HG02938 (cell line): ENCODE data around the gene GMPR.

Experiments used
- ATAC-seq: cut with Tn5 transposase; IDR thresholded peaks from one replicate; pipeline ENCODE4 v1.9.1; 2021; ENCODE audit warnings: mild to moderate bottlenecking, moderate library complexity; ENCODE audit not compliant: unreplicated experiment

GMPR gene

GRCh38 chr6:16296061-16296670, 57.8 kb downstream of the GMPR start:
- ATAC-seq, result no peak

DNA sequence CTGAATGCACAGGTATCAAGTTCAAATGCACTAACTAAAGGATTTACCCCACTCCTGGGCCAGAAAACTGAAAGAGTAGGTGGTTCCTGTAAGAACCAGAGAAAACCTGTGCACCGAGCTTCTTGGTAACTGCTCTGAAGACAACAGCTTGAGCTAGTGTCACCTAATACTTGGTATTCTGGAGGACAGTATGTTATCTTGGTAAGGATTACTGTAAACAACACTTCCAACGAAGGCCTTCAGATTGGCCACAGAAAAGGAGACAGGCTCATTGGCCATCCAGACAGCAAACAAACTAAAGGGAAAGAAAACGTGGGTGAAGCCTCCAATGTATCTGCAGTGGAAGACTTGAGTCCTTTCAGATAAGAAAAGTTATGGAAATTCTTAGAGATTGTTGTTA, 61.5 kb downstream of the GMPR start:
- no peak for ATAC-seq

DNA sequence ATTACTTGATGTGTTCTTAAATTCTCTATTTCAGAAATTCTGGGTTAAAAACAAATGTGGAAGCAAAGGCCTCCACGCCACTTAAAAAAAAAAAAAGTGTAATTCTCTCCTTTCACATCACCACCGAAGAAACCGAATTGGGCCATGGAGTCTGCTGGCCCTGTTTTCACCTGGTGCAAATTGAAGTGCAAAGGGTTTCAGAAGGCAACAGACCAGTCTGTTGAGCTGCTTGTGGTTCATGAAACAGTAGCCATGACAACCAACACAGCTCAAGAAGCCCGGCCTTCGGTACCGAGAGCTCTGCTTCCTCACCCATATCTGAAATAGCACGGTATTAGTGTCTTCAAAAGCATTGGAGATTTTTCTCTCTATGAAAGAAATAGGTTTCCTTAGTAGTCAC, 63.1 kb downstream of the GMPR start:
- peak; percentile 62 for ATAC-seq

DNA sequence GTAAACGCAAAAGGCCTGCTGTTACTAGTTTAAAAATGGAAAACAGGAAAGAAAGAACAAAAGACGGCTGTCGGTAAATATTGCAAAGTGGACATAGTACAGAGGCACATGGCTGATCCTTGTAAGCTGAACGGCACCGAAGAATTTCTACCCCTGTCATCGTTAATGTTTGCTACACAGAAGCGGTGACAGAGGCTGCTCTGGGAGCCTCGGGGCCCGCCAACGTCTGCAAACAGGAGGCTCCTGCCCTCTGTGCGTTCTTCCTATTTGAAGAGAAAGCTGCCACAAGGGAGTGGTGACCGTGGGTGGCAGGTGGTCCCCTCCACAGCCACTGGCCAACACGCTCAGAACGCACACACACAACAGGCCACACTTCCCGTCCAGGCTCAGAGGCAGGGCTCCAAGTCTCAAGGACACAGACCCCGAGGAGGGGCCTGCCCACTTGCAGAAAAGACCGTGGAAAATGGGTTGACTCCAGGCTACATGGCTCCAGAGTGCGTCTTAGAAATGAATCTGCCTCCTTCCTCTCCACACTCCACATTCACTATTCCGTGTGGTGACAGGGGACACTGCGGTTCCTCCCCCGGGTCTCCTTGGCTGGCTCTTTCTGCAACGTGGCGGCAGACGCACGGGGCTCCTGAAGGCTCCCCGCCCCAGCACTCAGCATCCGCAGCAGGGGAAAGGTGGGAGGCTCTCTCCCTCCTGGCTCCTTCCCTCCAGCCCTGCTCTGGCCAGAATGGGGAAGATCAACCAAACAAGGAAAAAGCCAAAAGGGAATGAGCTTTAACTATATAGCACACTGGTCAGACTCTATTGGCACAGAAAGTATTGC, 64.5 kb downstream of the GMPR start:
- no peak for ATAC-seq

DNA sequence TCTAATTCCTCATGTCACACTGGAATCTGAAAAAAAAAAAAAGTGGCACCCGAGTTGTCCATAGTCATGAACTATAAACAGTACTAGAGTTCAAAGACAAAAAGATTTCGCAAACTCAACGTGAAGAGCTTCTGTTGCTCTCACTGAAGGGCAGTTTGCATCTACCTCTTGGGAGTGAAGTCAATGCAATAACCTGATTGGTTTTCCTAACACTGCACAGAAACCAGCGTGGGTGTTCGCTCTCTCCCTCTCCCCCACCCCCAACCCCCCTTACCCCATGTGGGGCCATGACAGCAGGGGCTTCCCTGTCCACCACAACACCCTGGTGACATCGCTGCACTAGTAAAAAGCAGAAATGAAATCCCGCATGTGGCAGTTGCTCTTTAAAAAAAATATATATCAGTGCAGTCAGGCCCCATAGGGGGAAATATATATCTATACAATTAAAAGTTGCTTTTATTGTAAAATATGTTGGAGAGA, 66.9 kb downstream of the GMPR start:
- ATAC-seq, result peak; percentile 78

DNA sequence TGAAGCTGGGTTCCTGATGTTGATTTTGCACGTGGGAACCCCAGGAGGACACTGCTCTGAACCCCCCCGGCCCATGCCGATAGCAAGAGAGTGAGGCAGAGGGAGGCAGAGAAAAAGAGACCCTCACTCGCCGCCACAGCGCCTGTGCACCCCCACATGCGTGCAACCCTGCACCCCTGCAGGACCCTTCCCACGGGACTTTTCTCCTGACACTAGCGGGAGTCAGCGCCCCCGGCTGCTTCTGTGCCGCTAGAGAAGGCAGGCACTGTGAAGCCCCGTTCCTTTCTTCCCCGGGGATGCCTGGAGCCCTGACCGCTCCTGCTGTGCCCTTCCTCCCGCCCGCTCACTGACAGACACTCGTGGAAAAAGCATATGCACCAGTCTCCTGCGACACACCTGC, 67.4 kb downstream of the GMPR start:
- peak; percentile 11 for ATAC-seq

DNA sequence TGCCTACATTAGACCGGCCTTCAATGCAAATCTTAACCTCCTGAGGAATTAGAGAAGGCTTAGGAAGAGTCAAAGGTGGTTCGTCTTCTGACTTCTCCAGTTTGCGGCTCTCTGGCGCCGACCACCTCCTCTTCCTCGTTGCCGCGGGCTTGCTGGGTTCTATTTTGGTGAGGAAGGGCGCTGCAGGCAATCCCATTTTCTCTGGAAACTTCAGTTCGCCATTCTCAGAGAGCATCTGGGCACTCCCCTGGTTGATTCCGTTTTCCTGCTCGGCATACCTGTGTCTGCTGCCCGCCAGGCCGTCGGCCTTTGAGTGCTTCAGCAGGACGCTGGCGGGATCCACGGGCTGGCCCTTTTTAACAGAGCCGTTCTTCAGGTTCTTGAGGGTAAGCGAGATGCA, 67.9 kb downstream of the GMPR start:
- no peak for ATAC-seq

DNA sequence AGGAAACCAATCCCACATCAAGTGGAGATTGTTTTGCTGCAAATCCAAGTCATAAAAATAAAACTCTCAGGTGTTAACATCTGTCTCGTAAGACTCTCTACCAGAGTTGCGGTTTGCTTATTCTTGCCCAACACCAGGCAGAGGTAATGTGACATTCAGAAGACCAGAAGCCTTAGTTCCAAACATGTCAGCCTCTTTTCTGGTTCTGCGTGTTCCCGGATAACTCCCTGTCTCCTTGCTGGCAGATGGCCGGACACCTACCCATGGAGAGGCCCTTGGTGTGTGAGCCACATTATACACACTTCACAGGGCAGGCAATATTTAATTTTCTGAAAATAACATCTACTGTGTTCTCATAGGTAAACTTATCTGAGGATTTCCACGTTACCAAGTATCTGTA, 73.4 kb downstream of the GMPR start:
- no peak for ATAC-seq

GRCh38 chr6:16313732-16314131, 75.3 kb downstream of the GMPR start:
- no peak for ATAC-seq

DNA sequence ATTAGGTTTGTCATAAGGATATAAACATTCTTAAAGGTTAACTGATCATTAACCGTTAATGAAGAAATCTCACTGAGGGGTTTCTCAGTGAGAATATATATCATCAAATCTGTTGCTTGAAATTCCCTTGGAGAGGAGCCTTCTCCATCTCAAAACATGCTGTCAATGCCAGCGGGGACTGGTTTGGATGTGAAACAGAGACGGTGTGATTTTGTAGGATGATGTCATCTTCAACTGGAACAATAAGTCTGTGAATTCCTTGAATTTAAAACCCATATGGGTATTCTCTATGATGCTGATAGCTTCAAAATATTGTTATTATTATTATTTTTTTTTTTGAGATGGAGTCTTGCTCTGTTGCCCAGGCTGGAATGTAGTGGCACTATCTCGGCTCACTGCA, 75.9 kb downstream of the GMPR start:
- no peak for ATAC-seq

GRCh38 chr6:16316741-16317251, 78.4 kb downstream of the GMPR start:
- ATAC-seq, result no peak

DNA sequence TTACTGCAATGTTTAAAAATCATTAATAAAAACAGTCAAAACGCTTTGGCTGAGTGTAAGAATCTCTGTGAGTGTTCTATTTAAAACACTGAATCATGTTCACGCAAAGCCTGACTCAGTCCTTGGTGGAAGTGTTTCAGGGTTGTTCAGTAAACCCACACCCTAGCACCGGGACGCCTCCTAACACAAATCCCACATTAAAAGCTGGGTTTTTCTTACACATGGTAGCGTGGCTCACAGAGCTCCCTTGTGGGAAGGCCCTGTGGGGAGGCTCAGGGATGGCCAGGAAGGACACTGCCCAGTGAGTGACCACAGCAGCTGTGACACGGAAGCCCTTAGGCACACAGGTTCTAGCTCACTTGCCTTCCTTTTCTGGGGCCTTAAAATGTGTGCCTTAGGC, 80.2 kb downstream of the GMPR start:
- ATAC-seq, result no peak

- no peak for ATAC-seq
These were observed 80.8 kb downstream of the GMPR start for GRCh38 chr6:16318953-16319720.

- peak; percentile 71 for ATAC-seq
These were observed 81.6 kb downstream of the GMPR start for GRCh38 chr6:16319813-16320532.

DNA sequence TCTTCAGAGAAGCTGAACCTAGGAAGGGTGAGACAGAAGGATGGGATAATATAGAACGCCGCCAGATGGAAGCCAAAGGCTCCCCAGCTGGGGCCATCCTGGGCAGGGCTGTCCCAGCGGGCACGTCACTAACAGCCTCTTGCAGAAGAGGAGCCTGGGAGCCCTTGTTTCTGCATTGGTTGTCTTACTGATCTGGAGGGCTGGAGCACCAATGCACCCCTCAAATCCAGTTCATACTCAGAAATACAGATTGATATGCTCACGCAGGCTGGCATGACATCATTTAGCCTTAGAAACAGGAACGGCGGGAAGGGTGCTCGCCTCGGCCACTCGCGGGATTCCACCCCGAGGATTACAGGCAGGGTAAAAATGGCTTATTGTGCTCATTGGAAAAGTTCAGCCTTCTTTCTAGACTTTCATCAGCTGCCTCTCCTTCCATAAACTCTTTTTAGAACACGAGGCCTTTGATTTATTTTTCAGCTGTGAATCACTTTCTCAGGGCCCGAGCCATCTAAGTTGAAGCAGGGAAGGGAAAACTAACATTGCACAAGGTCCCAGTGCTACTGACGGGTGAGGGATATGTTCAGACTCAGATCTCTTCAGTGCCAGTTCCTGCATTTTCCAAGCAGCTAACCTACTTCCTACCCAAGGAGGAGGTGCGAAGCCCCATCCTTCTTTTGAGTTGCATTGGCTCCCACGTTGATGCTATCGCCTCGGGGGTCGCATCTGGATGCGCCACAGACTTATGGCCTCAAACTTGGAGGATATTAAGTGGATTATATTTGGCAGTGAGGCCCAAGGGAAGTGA, 82.3 kb downstream of the GMPR start:
- no peak for ATAC-seq

DNA sequence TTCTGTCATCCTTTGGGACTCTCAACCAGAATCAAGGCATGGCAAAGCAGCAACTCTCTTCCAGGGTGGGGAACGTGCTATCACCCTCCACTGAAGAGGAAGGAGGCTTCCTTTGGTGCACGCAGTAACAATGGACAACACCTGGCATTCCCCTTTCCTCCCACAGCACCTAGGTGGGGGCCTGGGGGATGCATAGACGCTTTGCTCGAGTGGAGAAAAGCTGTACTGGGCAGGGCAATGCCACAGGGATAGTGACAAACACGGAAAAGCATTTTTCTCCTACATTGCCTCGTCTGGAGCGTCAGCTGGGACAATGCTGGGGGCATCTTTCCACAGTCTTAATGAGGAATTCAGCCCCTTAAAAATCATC, 82.9 kb downstream of the GMPR start:
- no peak for ATAC-seq

- ATAC-seq, result no peak
These were observed 83.4 kb downstream of the GMPR start for GRCh38 chr6:16321826-16322225.

GRCh38 chr6:16322666-16323312, 84.4 kb downstream of the GMPR start:
- ATAC-seq, result peak; percentile 90

- ATAC-seq, result no peak
These were observed 85.8 kb downstream of the GMPR start for GRCh38 chr6:16324184-16324583.
